Stomach (tissue), 4 donors: ENCODE data around the gene MYBPC2.
"Not testable (repeated sequence)": the region's sequence is repeated elsewhere in the genome, so short reads cannot be mapped to it uniquely, and the experiment has no call there.

ENCODE experiments used
- CTCF ChIP-seq, 7 experiments: fragments of 450-650 bp in 4 of 7; fragments of 200-600 bp in 3 of 7; sonication (generic) in 3 of 7; IDR thresholded peaks; one replicate each; pipeline ENCODE4 v1.5.1; 2016 to 2019; ENCODE audit warnings: antibody characterized with exemption in 7 of 7, control low read depth in 2 of 7, mild to moderate bottlenecking in 1 of 7
- POLR2A ChIP-seq, 4 donors: fragments of 450-650 bp; IDR thresholded peaks; one replicate each; pipeline ENCODE4 v1.6.1; 2016; ENCODE audit warnings: antibody characterized with exemption in 4 of 4, control low read depth in 2 of 4, mild to moderate bottlenecking in 1 of 4, moderate library complexity in 1 of 4
- POLR2AphosphoS5 ChIP-seq, 3 donors: sonication (generic); formaldehyde crosslinking; IDR thresholded peaks; one replicate each; pipeline ENCODE4 v1.6.1; 2016; ENCODE audit warnings: antibody characterized with exemption in 3 of 3

DNA sequence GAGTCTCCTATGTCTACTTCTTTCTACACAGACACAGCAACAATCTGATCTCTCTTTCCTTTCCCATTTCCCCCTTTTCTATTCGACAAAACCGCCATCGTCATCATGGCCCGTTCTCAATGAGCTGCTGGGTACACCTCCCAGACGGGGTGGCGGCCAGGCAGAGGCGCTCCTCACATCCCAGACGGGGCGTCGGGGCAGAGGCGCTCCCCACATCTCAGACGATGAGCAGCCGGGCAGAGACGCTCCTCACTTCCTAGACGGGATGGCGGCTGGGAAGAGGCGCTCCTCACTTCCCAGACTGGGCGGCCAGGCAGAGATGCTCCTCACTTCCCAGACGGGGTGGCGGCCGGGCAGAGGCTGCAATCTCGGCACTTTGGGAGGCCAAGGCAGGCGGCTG, 41.7 kb upstream of the MYBPC2 start:
- not testable (repeated sequence) for TF ChIP-seq CTCF, POLR2A, POLR2AphosphoS5 (IDR thresholded peaks at IDR 0.05)
